Tibial artery (tissue), 4 donors: ENCODE data around the gene SLC43A1.

Source experiments
- DNase-seq, 2 donors: peaks; one replicate each; pipeline ENCODE4 v3.0.0-alpha.2; 2019
- H3K27ac ChIP-seq, 2 donors: fragments of 200-600 bp; sonication (generic) in 1 of 2; 1 replicate in 1 of 2; 2 replicates in 1 of 2; pipeline ENCODE4 v1.5.1; 2018 to 2019; ENCODE audit warnings: mild to moderate bottlenecking in 1 of 2
- H3K27me3 ChIP-seq, 2 donors: fragments of 200-600 bp; sonication (generic) in 1 of 2; one replicate each; pipeline versions ENCODE4 v1.5.1 to v1.6.0; 2016 to 2019
- H3K36me3 ChIP-seq, 3 donors: fragments of 200-600 bp; sonication (generic) in 2 of 3; one replicate each; pipeline ENCODE4 v1.5.1; 2016 to 2019; ENCODE audit warnings: mild to moderate bottlenecking in 2 of 3
- H3K4me1 ChIP-seq, 4 donors: fragments of 200-600 bp; sonication (generic) in 2 of 4; 1 replicate in 3 of 4; 2 replicates in 1 of 4; pipeline ENCODE4 v1.5.1; 2016 to 2019
- H3K4me3 ChIP-seq, 2 donors: fragments of 200-600 bp; sonication (generic) in 1 of 2; 1 replicate in 1 of 2; 2 replicates in 1 of 2; pipeline ENCODE4 v1.5.1; 2018 to 2019; ENCODE audit warnings: mild to moderate bottlenecking in 2 of 2
- H3K9me3 ChIP-seq, 3 donors: fragments of 200-600 bp; sonication (generic) in 1 of 3; one replicate each; pipeline ENCODE4 v1.5.1; 2016 to 2019
- CTCF ChIP-seq, 2 experiments: fragments of 200-600 bp in 1 of 2; fragments of 450-650 bp in 1 of 2; IDR thresholded peaks; one replicate each; pipeline ENCODE4 v1.5.1; 2017 to 2019; ENCODE audit warnings: antibody characterized with exemption in 2 of 2, mild to moderate bottlenecking in 1 of 2, moderate library complexity in 1 of 2
- intact Hi-C: fragments of 100-400 bp; cut with DNase I; formaldehyde crosslinking; loops from one replicate; pipeline ENCODE4 v1.15.0; 2023; ENCODE audit warnings: low total_unique reads

The SLC43A1 gene

DNA sequence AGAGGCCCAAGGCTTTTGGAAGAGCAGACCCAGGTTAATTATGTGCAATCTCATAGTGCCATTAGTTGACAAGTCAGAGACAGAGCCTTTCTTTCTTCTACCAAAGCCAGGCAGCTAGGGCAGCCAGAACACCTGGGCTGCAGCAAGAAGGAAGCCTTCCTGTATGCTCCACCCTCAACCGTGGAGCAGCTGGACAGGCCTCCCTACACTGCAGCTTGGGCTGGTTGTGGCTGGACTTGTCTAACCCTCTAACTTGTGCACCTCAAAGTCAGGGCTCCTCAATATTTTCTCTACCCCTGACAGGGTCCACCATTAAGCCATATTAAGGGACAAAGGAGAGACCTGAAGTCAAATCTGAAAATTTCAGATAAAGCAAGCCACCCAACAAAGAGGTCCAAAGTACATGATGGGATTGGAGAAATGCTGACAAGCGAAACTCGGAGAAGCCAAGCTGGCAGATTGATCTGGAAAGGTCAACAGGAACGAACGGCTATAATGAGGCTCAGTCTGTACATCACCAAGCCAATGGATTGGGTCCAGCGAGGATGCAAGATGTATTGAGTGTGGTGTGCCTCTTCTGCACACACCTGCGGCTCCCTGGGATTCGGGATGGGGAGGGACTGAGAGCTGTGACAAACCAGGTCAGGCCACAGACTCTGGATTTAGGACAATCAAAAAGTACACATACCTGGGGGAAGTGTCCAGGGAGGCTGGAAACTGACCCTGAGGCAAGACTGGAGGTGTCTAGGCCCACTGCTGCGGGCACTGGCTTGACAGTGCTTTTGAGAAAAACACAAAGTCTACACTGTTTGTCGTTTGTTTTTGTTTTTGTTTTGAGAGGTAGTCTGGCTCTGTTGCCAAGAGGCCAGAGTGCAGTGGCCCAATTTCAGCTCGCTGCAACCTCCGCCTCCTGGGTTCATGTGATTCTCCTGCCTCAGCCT, 76.9 kb downstream of the SLC43A1 start:
- Histone ChIP-seq H3K27ac (no peak overlapping the region), H3K4me3 (no peak overlapping the region), H3K4me1 (peaks cover 0 to 12% (median 0%) of the 10 kb centered on the region in 4 donors), H3K9me3 (no peaks in the 10 kb centered on the region), H3K27me3 (no peaks in the 10 kb centered on the region), H3K36me3 (no peaks in the 10 kb centered on the region)
- DNase-seq = no peak
- no peak for TF ChIP-seq CTCF (IDR thresholded peaks at IDR 0.05)
- intact Hi-C loops = loop anchor here (10.0 kb wide), 1 partner anchor 94 kb away; no protein-coding TSS in a partner anchor

- H3K27ac ChIP-seq = no peak overlapping the region
- peaks cover 0 to 12% (median 0%) of the 10 kb centered on the region in 4 donors for H3K4me1 ChIP-seq
- intact Hi-C loops = loop anchor here (10.0 kb wide), 1 partner anchor 91 kb away; no protein-coding TSS in a partner anchor
- TF ChIP-seq CTCF (IDR thresholded peaks at IDR 0.05) = no peak
- H3K36me3 ChIP-seq = no peaks in the 10 kb centered on the region
- DNase-seq = no peak
- no peaks in the 10 kb centered on the region for H3K9me3 ChIP-seq
- no peak overlapping the region for H3K4me3 ChIP-seq
- no peaks in the 10 kb centered on the region for H3K27me3 ChIP-seq
These were observed 79.5 kb downstream of the SLC43A1 start for GRCh38 chr11:57436031-57436430.

DNA sequence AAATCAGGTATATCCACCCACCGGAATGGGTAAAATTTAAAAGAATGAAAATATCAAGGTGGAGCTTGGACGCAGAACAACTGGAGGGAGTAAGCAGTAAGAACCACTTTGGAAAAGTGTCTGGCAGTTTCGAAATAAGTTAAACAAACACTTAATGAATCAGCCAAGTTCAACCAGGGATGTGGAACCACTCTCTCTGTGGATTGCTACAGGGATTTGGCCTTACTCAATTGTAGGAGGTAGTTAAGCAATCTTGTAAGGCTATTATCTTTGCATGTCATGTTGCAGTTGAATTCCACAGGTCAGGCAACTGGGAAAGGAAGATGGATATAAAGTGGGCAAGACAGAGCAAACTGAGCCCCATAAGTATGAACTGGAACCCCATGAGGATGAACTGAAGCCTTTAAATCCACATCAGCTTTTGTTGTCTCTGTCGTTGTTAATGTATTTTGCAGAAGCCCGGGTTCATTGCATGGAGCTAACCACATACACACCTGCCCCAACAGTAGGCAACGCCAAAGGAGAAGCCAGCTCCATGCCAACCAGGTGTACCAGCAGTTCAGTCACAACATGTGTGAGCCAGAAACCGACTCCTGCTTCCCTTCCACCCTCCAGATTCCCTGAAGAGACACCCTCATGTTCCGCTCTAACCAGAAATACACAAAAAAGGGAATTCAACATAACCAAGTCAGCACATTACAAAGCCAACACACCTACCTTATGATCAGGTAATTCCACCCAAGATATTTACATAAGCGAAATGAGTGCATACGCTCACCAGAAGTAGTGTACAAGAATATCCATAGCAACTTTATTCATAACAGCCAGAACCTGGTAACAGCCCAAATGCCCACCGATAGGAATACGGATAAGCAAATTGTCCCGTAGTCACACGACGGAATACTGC, 80.6 kb downstream of the SLC43A1 start:
- no peak for TF ChIP-seq CTCF (IDR thresholded peaks at IDR 0.05)
- DNase-seq = no peak
- no peaks in the 10 kb centered on the region for H3K9me3 ChIP-seq
- H3K4me1 ChIP-seq = peaks cover 0 to 12% (median 0%) of the 10 kb centered on the region in 4 donors
- no peak overlapping the region for H3K27ac ChIP-seq
- H3K27me3 ChIP-seq = no peaks in the 10 kb centered on the region
- intact Hi-C loops = loop anchor here (10.0 kb wide), 1 partner anchor 90 kb away; no protein-coding TSS in a partner anchor
- H3K4me3 ChIP-seq = no peak overlapping the region
- no peaks in the 10 kb centered on the region for H3K36me3 ChIP-seq
